ENCODE measurements around the gene BRME1. TPM values are rescaled to one million over a fixed set of nuclear protein-coding genes. Genes with fewer than 3 reads are reported as not detected.
A peak's percentile ranks its signal among the peaks of the same experiment; 100 is the strongest.

BRME1 gene
- total and polyA plus RNA-seq, 2 of the 13 experiments (the other 11 are each of a cell fraction or from before 2014, with no cell fraction given) = 0.74 to 1.5 TPM

- Histone ChIP-seq H3K79me2 (ENCODE audit: insufficient read depth, low read length) (no peaks in the 10 kb centered on the region), H4K20me1 (ENCODE audit: insufficient read depth, low read length) (no peaks in the 10 kb centered on the region), H3K4me1 (ENCODE audit: insufficient read depth, low read length) (peaks cover 44% of the 10 kb centered on the region), H3K9ac (ENCODE audit: insufficient read depth, low read depth, low read length) (peak overlapping the region; percentile 53; the same call in 1 of the 2 replicates), H3K36me3 (replicated peaks in 1 of 2; ENCODE audit: control insufficient read depth in 1 of 2, insufficient read depth in 2 of 2, low read length in 2 of 2) (no peaks in the 10 kb centered on the region), H2AFZ (ENCODE audit: low read length) (no peak overlapping the region), H3K4me2 (ENCODE audit: low read depth, low read length) (peak overlapping the region; percentile 95), H3K9me3 (ENCODE audit: low read length) (no peaks in the 10 kb centered on the region), H3K4me3 (replicated peaks in 1 of 3; ENCODE audit: insufficient read depth in 1 of 3, low read depth in 2 of 3, low read length in 3 of 3) (peak overlapping the region in 2 of 3 experiments; percentile 50 to 74; a peak in 5 of 6 replicates), H3K27me3 (ENCODE audit: control insufficient read depth in 1 of 2, insufficient read depth in 2 of 2, low read length in 2 of 2) (peaks cover 0 to 8% of the 10 kb centered on the region in 2 experiments; a peak in 2 of 5 replicates), H3K27ac (ENCODE audit: extremely low read length, insufficient read depth, low read length) (peak overlapping the region; percentile 11)
- in situ Hi-C loops (cut with HindIII; ENCODE audit: extremely low pct_ligation_motif_present, low pct_unique_long_range_greater_than_20kb) (loop anchor here (5.0 to 25.0 kb wide), 3 partner anchors 72 to 532 kb away; partner anchors contain the start of genes DCAF15, DDX39A and MISP3), intact Hi-C loops (cut with micrococcal nuclease; ENCODE audit: unreplicated experiment) (loop anchor here (1.0 to 2.0 kb wide), 5 partner anchors 72 to 257 kb away; partner anchors contain the start of genes DCAF15 and MISP3)
- POLR2A ChIA-PET = interaction anchor here (2.1 kb wide), 1 partner anchor 126 kb away, joined by 7 read pairs; the partner anchor contains the start of gene RFX1
- ATAC-seq = peak; percentile 80
- FAIRE-seq = peak; percentile 79
- no TSS peak for BruUV-seq (replicated peaks)
- DNase-seq (ENCODE audit: low spot score) = peak; percentile 85
- CTCF ChIA-PET (ENCODE audit: low intra/inter-chr PET ratio, low total read pairs) = interaction anchor here (0.8 to 5.0 kb wide), 9 partner anchors 22 to 408 kb away, joined by 3 to 79 read pairs (median 4); partner anchors contain the start of gene MISP3
- 18% methylated on average over 6 of the region's 34 CpGs for WGBS (ENCODE audit: low lambda C conversion rate)
- TF ChIP-seq ZNF331 (CRISPR knock-in tag; IDR thresholded peaks at IDR 0.05) (peak; percentile 80), BRCA1 (CRISPR knock-in tag; IDR thresholded peaks at IDR 0.05) (no peak), HDAC1 (CRISPR knock-in tag; IDR thresholded peaks at IDR 0.05) (peak; percentile 76), THAP11 (CRISPR knock-in tag; IDR thresholded peaks at IDR 0.05) (peak; percentile 83), CREM (IDR thresholded peaks at IDR 0.05) (peak; percentile 64), CREM (CRISPR knock-in tag; IDR thresholded peaks at IDR 0.05) (no peak), CC2D1A (CRISPR knock-in tag; IDR thresholded peaks at IDR 0.05) (no peak), ZNF367 (CRISPR knock-in tag; IDR thresholded peaks at IDR 0.05; ENCODE audit: borderline replicate concordance) (no peak), RAD21 (CRISPR knock-in tag; IDR thresholded peaks at IDR 0.05) (peak; percentile 100), KDM4B (CRISPR knock-in tag; IDR thresholded peaks at IDR 0.05) (no peak), THAP9 (CRISPR knock-in tag; IDR thresholded peaks at IDR 0.05; ENCODE audit: borderline replicate concordance) (0 out of 2 replicates have a peak, but pooled peaks have one; percentile 36), ZNF775 (CRISPR knock-in tag; IDR thresholded peaks at IDR 0.05; ENCODE audit: borderline replicate concordance) (no peak), ZNF501 (CRISPR knock-in tag; IDR thresholded peaks at IDR 0.05) (peak; percentile 55; the same call in 1 of the 2 replicates), TERF1 (CRISPR knock-in tag; IDR thresholded peaks at IDR 0.05) (no peak), ZNF251 (CRISPR knock-in tag; IDR thresholded peaks at IDR 0.05) (no peak), ATM (IDR thresholded peaks at IDR 0.05; ENCODE audit: borderline replicate concordance) (no peak), CHD4 (IDR thresholded peaks at IDR 0.05; ENCODE audit: borderline replicate concordance, low read length) (no peak), HOXA7 (CRISPR knock-in tag; IDR thresholded peaks at IDR 0.05) (no peak), HHEX (CRISPR knock-in tag; IDR thresholded peaks at IDR 0.05) (no peak), HMGA1 (CRISPR knock-in tag; conservative IDR thresholded peaks at IDR 0.05) (no peak), GABPB1 (CRISPR knock-in tag; IDR thresholded peaks at IDR 0.05) (peak; percentile 74; the same call in 1 of the 2 replicates)
These were observed 25.6 kb downstream of the BRME1 start for GRCh38 chr19:13880059-13881043.
